A673 (cell line): ENCODE results near the gene ACTN2.

Source experiments
- CTCF ChIP-seq: fragments of 300-800, 200-600 bp; sonication (generic); conservative IDR thresholded peaks from 2 replicates; pipeline ENCODE4 v1.5.1; 2017; ENCODE audit warnings: low read depth, mild to moderate bottlenecking, antibody characterized with exemption, low read length, moderate library complexity, mixed read lengths
- EZH2 ChIP-seq: fragments of 200-600 bp; sonication (generic); IDR thresholded peaks from 2 replicates; pipeline ENCODE4 v1.6.1; 2017; ENCODE audit warnings: borderline replicate concordance, low read depth, mild to moderate bottlenecking, mixed read lengths, antibody characterized with exemption, low read length; ENCODE audit not compliant: poor library complexity, severe bottlenecking

- no peak for TF ChIP-seq CTCF
- TF ChIP-seq EZH2: no peak
These were observed 122.3 kb downstream of the ACTN2 start for GRCh38 chr1:236808564-236809130.
